Glomerular visceral epithelial cell (primary cell): ENCODE measurements around the gene CTAG1B.
"Not testable (repeated sequence)": the region's sequence is repeated elsewhere in the genome, so short reads cannot be mapped to it uniquely, and the experiment has no call there.

Experiments
- DNase-seq: peaks from one replicate; pipeline ENCODE4 v3.0.0-alpha.2; 2016; ENCODE audit errors: extremely low spot score

The CTAG1B gene

GRCh38 chrX:154619182-154619581 is at the start of gene CTAG1B:
TSS of gene CTAG1B (minus strand) at chrX:154619282. CDS start at chrX:154619218, 64 bp downstream.
- not testable (repeated sequence) for DNase-seq

DNA sequence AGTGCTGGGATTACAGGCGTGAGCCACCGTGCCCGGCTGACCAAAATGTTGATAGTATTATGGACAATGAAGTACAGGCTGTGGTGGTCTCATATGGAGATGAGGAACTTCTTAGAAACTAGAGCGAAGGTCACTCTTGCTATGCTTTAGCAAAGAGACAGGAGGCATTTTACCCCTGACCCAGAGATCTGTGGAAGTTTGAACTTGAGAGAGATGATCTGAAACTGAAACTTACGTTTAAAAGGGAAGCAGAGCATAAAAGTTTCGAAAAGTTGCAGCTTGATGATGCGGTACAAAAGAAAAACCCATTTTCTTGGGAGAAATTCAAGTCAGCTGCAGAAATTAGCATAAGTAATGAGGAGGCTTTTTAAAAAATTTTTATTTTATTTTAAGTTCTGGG is 42.8 kb upstream of the CTAG1B start:
- DNase-seq, result no peak

GRCh38 chrX:154661170-154661569 is 42.1 kb upstream of the CTAG1B start:
- no peak for DNase-seq

GRCh38 chrX:154660541-154660940 is 41.5 kb upstream of the CTAG1B start:
- no peak for DNase-seq

GRCh38 chrX:154658957-154659356 is 39.9 kb upstream of the CTAG1B start:
- no peak for DNase-seq

DNA sequence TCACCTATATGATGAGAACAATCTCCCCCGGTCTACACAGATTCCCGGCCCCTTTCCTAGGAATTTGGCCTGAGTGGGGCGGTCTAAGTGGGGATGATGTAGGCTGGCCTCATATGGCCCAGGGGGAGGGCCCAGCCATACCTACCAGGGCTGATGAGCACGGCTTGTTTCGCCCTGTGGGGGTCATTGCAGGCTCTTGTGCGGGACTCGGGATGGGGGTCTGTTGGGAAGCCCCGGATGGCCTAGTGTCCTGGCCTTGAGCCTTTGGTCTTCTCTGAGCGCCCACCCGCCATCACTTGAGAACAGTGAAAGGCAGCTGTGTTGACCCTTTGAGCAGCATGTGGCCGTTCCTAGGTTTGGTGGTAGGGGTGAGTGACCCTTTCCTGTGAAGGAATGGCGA is 39.1 kb upstream of the CTAG1B start:
- DNase-seq, result no peak

DNA sequence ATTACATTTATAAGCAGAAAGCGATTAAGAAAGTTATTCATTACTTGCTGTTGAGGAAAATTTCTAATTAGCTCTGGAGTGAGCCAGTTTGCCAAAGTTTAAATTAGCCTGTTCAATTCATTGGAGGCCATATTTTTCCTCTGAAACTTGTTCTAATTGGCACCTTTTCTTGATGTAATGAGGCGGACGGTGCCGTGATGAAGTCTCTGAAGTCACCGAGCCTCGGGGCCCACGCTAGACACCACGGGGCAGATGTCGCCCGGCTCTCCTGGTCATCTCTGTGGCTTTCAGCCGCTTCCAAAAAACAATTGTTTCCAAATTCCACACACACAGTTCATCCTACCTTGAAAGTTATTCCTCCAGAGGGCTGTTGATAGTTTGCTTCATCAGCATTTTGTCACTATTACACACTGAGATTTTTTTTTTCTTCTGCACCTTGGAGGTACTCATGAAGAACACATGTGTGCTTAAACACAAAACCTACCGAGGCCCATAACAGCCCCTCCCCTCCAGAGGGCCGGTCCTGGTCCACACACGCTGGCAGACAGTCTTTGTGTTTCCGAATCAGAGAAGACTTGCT is 38.2 kb upstream of the CTAG1B start:
- no peak for DNase-seq

DNA sequence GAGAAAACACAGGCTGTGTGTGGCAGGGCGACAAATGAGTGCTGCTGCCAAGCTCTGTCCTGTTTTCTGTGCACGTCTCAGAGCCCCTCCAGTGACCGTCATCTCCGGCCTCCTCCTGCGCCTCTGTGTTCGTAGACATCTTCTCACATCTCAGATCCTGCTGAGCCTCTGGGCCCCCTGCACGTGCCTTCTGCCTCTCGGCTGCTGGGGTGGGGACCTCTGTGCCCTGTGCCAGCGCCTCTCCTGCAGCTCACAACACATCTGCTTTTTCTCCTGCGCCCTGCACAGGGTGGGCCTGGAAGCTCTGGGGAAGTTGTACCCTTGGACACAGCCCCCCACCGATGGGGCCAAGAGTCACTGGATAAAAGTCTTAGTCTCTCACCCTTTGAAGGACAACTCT is 36.7 kb upstream of the CTAG1B start:
- DNase-seq, result no peak

DNA sequence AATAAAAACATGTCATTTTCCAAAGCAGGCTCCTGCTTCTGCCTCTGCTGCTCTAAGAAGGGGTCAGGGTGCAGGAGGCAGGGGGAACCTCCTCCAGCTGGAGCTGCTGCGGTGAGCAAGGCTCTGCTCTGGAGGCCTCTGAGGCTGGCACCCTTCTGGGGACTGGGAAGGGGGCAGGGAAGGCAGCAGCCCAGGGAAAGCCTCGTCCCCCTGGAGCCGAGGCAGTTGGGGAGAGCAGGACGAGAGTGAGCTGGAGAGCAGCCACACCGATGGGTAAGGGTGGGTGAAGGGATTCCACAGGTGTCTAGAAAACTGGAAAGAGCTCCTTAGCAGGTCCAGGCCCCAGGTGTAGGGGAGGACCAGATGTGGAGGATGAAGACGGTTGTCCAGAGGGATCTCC is 36.3 kb upstream of the CTAG1B start:
- DNase-seq, result no peak

DNA sequence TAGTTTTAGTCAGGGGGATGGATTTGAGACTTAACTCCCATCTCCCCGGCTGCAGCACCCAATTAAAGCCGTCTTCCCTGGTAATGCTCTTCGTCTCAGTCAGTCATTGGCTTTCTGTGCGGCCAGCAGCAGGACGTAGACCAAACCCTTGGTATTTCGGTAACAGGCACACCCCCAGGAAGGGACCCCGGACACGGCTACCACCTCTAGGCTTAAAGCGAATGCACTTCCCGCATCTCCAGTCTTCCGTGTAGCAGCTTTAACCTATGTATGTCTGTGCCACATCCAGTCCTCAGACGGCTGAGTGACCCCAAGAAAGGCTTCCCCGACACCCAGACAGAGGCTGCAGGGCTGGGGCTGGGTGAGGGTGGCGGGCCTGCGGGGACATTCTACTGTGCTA is 35.8 kb upstream of the CTAG1B start:
- no peak for DNase-seq

DNA sequence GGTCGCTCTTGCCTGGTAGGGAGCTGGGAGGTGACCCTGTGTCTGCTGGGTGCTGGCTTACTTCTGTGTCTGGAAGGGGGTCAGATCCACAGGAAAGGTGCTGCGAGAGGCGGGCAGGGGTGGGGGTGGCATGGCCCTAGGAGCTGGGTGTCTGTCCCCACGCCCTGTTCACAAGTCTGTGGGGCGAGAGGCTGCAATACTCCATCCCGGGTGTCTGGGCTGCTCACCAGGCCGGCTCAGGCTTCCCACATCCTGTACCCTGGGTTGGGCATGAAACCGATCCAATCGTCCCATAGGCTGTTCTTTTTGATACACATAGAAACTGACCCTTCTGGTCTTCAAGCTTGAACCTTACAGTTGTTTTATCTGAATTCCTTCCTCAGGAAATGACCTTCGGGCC is 35.3 kb upstream of the CTAG1B start:
- DNase-seq, result no peak

GRCh38 chrX:154653413-154653812 is 34.3 kb upstream of the CTAG1B start, which contains the start of gene CTAG2:
TSS of gene CTAG2 (minus strand) at chrX:154653579. CDS start at chrX:154653515, 64 bp downstream.
- not testable (repeated sequence) for DNase-seq

DNA sequence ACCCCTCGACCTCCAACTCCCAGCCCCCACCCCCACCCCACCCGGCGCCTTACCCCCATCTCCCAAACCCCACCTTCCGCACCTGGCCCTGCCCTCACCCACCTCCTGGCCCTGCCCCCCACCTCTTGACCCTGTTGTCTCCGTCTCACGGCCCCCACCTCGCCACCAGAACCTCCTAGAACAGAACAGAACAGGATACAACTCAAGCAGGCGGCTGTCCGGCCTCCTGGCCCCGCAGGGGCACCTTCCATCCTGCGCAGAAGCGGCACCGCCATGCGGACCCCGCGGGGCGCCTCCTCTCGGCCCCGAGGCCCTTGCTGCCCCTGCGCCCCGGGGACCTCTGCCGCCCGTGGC is 33.9 kb upstream of the CTAG1B start:
- no peak for DNase-seq

- DNase-seq, result no peak
Measured at GRCh38 chrX:154652311-154653047, 33.4 kb upstream of the CTAG1B start.

DNA sequence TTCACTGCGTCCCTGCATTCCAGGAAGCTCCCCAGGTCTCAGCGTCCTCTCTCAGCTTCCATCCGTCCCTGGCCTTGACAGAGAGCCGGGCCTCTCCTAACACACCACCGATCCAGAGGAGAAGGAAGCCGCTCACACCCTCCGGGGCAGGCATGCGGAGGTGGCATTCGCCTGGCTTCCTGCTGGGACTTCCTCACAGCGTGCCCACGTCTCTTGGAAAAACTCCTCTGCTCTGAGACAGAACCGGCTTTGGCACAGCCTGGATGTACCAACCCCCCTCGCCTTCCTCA is 31.1 kb upstream of the CTAG1B start:
- DNase-seq, result no peak

GRCh38 chrX:154649503-154650220 is 30.6 kb upstream of the CTAG1B start:
- DNase-seq, result no peak

- no peak for DNase-seq
Measured at GRCh38 chrX:154648931-154649330, 29.8 kb upstream of the CTAG1B start.

DNA sequence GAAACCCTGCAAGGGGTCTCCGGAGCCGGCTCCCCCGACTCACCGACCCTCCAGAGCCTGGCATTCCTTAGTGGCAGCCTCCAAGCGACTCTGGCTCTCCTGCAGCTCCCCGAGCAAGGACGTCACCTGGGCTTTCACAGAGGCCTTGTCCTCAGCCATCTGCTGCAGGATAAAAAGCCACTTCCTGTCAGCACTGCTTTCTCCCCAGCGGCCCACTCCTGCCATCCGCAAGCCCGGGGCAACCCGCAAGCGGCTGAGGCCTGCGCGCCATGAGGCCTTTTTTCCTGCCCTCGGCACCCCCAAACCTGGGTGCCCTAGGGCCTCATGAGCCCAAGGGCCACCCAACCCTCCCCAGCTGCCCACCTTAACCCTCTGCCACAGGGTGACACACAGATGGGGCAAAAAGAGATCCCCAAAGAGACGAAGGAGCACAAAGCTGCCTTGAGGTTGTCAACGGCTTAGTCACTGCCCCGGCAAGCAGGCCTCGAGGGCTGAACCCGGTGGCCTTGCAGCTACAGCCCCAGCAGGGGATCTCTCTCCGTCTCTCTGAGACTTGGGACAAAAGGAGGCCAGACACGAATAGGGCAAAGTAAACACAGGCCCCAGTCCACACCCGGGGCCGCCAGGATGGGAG is 26.8 kb upstream of the CTAG1B start:
- DNase-seq, result not testable (repeated sequence)

- not testable (repeated sequence) for DNase-seq
Measured at GRCh38 chrX:154643708-154644107, 24.6 kb upstream of the CTAG1B start.

- DNase-seq, result not testable (repeated sequence)
Measured at GRCh38 chrX:154641740-154642139, 22.7 kb upstream of the CTAG1B start.

- not testable (repeated sequence) for DNase-seq
Measured at GRCh38 chrX:154633661-154634060, 14.6 kb upstream of the CTAG1B start.

DNA sequence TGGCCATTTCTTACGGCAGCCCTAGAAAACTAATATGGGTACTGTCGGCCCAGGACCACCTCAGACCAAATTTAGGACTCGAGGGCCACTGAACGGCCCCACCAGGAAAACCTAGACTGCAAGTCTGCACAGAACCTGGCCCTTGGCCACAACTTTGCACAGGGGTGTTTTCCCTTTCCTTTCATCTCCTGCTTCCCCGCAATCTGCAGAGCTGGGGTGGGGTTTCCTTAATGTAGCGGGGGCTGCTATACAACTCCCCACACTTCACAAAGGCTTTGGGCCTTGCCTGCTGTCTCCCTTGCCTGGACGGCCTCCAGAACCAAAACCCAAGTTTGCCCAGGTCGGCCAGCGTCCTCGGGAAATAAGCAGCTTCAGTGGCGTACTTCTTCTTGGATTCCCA is 11.9 kb upstream of the CTAG1B start:
- not testable (repeated sequence) for DNase-seq

GRCh38 chrX:154628960-154629359 is 9.9 kb upstream of the CTAG1B start:
- DNase-seq, result not testable (repeated sequence)
